Activated CD8-positive, alpha-beta memory T cell treated with anti-CD3 and anti-CD28 coated beads, Interleukin-2, amount 10 ng/mL, durations not matched to agents 7 days and 5 days (primary cell): ENCODE measurements around the gene DESI1. TPM values are rescaled to one million over a fixed set of nuclear protein-coding genes. Genes with fewer than 3 reads are reported as not detected.
A peak's percentile ranks its signal among the peaks of the same experiment; 100 is the strongest.
"Not testable (repeated sequence)": the region's sequence is repeated elsewhere in the genome, so short reads cannot be mapped to it uniquely, and the experiment has no call there.

Source experiments
- ATAC-seq: fragments of 150-1000 bp; cut with Tn5 transposase; one replicate; pipeline ENCODE4 v1.10.0; 2021; ENCODE audit warnings: moderate library complexity
- CTCF ChIA-PET: fragments of 350-600 bp; sonication (Branson Sonifier 250); formaldehyde crosslinking; loops from one replicate; lab custom pipeline; 2021; ENCODE audit warnings: antibody characterized with exemption; lab: Charles Lee
- DNase-seq: peaks from one replicate; pipeline ENCODE4 v3.0.0-alpha.2; 2020
- H3K27ac Mint-ChIP-seq: one replicate; pipeline ENCODE4 v1.8.0; 2021; ENCODE audit warnings: mild to moderate bottlenecking, mixed read lengths
- H3K27me3 Mint-ChIP-seq: one replicate; pipeline ENCODE4 v1.8.0; 2021; ENCODE audit warnings: mixed read lengths
- H3K36me3 Mint-ChIP-seq: one replicate; pipeline ENCODE4 v1.8.0; 2021; ENCODE audit warnings: mild to moderate bottlenecking, mixed read lengths
- H3K4me1 Mint-ChIP-seq: one replicate; pipeline ENCODE4 v1.8.0; 2021; ENCODE audit warnings: mixed read lengths
- H3K4me3 Mint-ChIP-seq: one replicate; pipeline ENCODE4 v1.8.0; 2021; ENCODE audit warnings: mild to moderate bottlenecking, moderate library complexity, mixed read lengths
- H3K9me3 Mint-ChIP-seq: one replicate; pipeline ENCODE4 v1.8.0; 2022; ENCODE audit warnings: low read depth, mixed read lengths
- total RNA-seq, 2 experiments: library from RNA; stranded (reverse); gene quantifications; one replicate each; pipeline ENCODE4 v1.2.3, GENCODE V29; 2021

Gene DESI1
- total RNA-seq, 2 experiments from 2014 or later, result 52.7 to 64.9 TPM

- Mint-ChIP-seq H3K9me3 (no peaks in the 10 kb centered on the region), H3K4me3 (no peak overlapping the region), H3K36me3 (no peaks in the 10 kb centered on the region), H3K4me1 (peaks cover 17% of the 10 kb centered on the region), H3K27me3 (peaks cover 41% of the 10 kb centered on the region), H3K27ac (no peak overlapping the region)
- CTCF ChIA-PET, result interaction anchor here (1.4 kb wide), 1 partner anchor 16 kb away, joined by 3 read pairs; no protein-coding TSS in a partner anchor
- no peak for ATAC-seq
- DNase-seq, result no peak
Observed at GRCh38 chr22:41561788-41562187, 59.1 kb downstream of the DESI1 start.

GRCh38 chr22:41561335-41561734 is 59.5 kb downstream of the DESI1 start:
- peaks cover 17% of the 10 kb centered on the region for H3K4me1 Mint-ChIP-seq
- H3K4me3 Mint-ChIP-seq, result no peak overlapping the region
- DNase-seq (no peak), ATAC-seq (no peak)
- no peak overlapping the region for H3K27ac Mint-ChIP-seq
- H3K27me3 Mint-ChIP-seq, result peaks cover 45% of the 10 kb centered on the region
- no peaks in the 10 kb centered on the region for H3K9me3 Mint-ChIP-seq
- CTCF ChIA-PET, result interaction anchor here (1.4 kb wide), 1 partner anchor 16 kb away, joined by 3 read pairs; no protein-coding TSS in a partner anchor
- H3K36me3 Mint-ChIP-seq, result no peaks in the 10 kb centered on the region

- H3K9me3 Mint-ChIP-seq, result no peaks in the 10 kb centered on the region
- CTCF ChIA-PET, result no interaction called here
- no peak overlapping the region for H3K4me3 Mint-ChIP-seq
- H3K36me3 Mint-ChIP-seq, result no peaks in the 10 kb centered on the region
- H3K27ac Mint-ChIP-seq, result no peak overlapping the region
- ATAC-seq, result no peak
- peaks cover 45% of the 10 kb centered on the region for H3K27me3 Mint-ChIP-seq
- no peak for DNase-seq
- peaks cover 11% of the 10 kb centered on the region for H3K4me1 Mint-ChIP-seq
Observed at GRCh38 chr22:41560095-41560471, 60.8 kb downstream of the DESI1 start.

GRCh38 chr22:41558241-41558630 is 62.6 kb downstream of the DESI1 start:
- H3K27ac Mint-ChIP-seq, H3K4me3 Mint-ChIP-seq, H3K9me3 Mint-ChIP-seq, ATAC-seq, DNase-seq, H3K36me3 Mint-ChIP-seq, H3K4me1 Mint-ChIP-seq: not testable (repeated sequence)
- H3K27me3 Mint-ChIP-seq, result peaks cover 42% of the 10 kb centered on the region
- CTCF ChIA-PET, result interaction anchor here (0.7 to 1.2 kb wide), 2 partner anchors 109 to 112 kb away, joined by 3 read pairs; partner anchors contain the start of gene TOB2

GRCh38 chr22:41557401-41558240 is 63.2 kb downstream of the DESI1 start:
- H3K4me3 Mint-ChIP-seq, result no peak overlapping the region
- H3K9me3 Mint-ChIP-seq, result no peaks in the 10 kb centered on the region
- peak; percentile 10 for ATAC-seq
- H3K27me3 Mint-ChIP-seq, result peaks cover 36% of the 10 kb centered on the region
- no peaks in the 10 kb centered on the region for H3K36me3 Mint-ChIP-seq
- DNase-seq, result no peak
- H3K4me1 Mint-ChIP-seq, result peaks cover 6% of the 10 kb centered on the region
- H3K27ac Mint-ChIP-seq, result no peak overlapping the region
- CTCF ChIA-PET, result interaction anchor here (0.5 to 1.2 kb wide), 4 partner anchors 11 to 109 kb away, joined by 3 to 4 read pairs (median 4); no protein-coding TSS in a partner anchor

GRCh38 chr22:41556561-41556960 is 64.3 kb downstream of the DESI1 start:
- peaks cover 6% of the 10 kb centered on the region for H3K4me1 Mint-ChIP-seq
- H3K9me3 Mint-ChIP-seq, result no peaks in the 10 kb centered on the region
- H3K4me3 Mint-ChIP-seq, result no peak overlapping the region
- DNase-seq (no peak), ATAC-seq (no peak)
- peaks cover 32% of the 10 kb centered on the region for H3K27me3 Mint-ChIP-seq
- no peaks in the 10 kb centered on the region for H3K36me3 Mint-ChIP-seq
- H3K27ac Mint-ChIP-seq, result no peak overlapping the region
- CTCF ChIA-PET, result no interaction called here

GRCh38 chr22:41555325-41555982 is 65.4 kb downstream of the DESI1 start:
- ATAC-seq (no peak), DNase-seq (no peak)
- no peaks in the 10 kb centered on the region for H3K36me3 Mint-ChIP-seq
- peaks cover 21% of the 10 kb centered on the region for H3K27me3 Mint-ChIP-seq
- no peak overlapping the region for H3K27ac Mint-ChIP-seq
- H3K9me3 Mint-ChIP-seq, result no peaks in the 10 kb centered on the region
- H3K4me3 Mint-ChIP-seq, result no peak overlapping the region
- peaks cover 6% of the 10 kb centered on the region for H3K4me1 Mint-ChIP-seq
- CTCF ChIA-PET, result no interaction called here

- Mint-ChIP-seq H3K27ac (no peak overlapping the region), H3K4me3 (no peak overlapping the region), H3K27me3 (peaks cover 13% of the 10 kb centered on the region), H3K4me1 (peaks cover 4% of the 10 kb centered on the region), H3K9me3 (no peaks in the 10 kb centered on the region), H3K36me3 (no peaks in the 10 kb centered on the region)
- DNase-seq (no peak), ATAC-seq (no peak)
- CTCF ChIA-PET, result interaction anchor here (1.0 to 1.8 kb wide), 3 partner anchors 25 to 38 kb away, joined by 3 to 5 read pairs (median 3); partner anchors contain the start of gene PMM1
Observed at GRCh38 chr22:41551877-41552582, 68.8 kb downstream of the DESI1 start.

GRCh38 chr22:41550952-41551491 is 69.8 kb downstream of the DESI1 start:
- H3K4me1 Mint-ChIP-seq, result peaks cover 2% of the 10 kb centered on the region
- no peaks in the 10 kb centered on the region for H3K9me3 Mint-ChIP-seq
- H3K36me3 Mint-ChIP-seq, result no peaks in the 10 kb centered on the region
- CTCF ChIA-PET, result interaction anchor here (1.0 to 1.8 kb wide), 3 partner anchors 24 to 39 kb away, joined by 3 to 5 read pairs (median 3); partner anchors contain the start of gene PMM1
- H3K4me3 Mint-ChIP-seq, result no peak overlapping the region
- H3K27me3 Mint-ChIP-seq, result peaks cover 5% of the 10 kb centered on the region
- ATAC-seq (no peak), DNase-seq (no peak)
- H3K27ac Mint-ChIP-seq, result no peak overlapping the region

GRCh38 chr22:41548830-41549211 is 72.0 kb downstream of the DESI1 start:
- Mint-ChIP-seq H3K36me3 (peaks cover 2% of the 10 kb centered on the region), H3K4me3 (no peak overlapping the region), H3K9me3 (no peaks in the 10 kb centered on the region), H3K27ac (no peak overlapping the region), H3K4me1 (peaks cover 15% of the 10 kb centered on the region), H3K27me3 (peaks cover 5% of the 10 kb centered on the region)
- ATAC-seq, result no peak
- CTCF ChIA-PET, result interaction anchor here (0.8 to 1.3 kb wide), 5 partner anchors 22 to 439 kb away, joined by 3 to 4 read pairs (median 3); no protein-coding TSS in a partner anchor
- DNase-seq, result no peak
